Heart left ventricle (tissue), 13 donors: ENCODE measurements around the gene SLBP.

Experiments
- CTCF ChIP-seq, 12 donors: fragments of 200-600 bp; sonication (generic) in 4 of 12; IDR thresholded peaks; one replicate each; pipeline versions ENCODE4 v1.5.0 to v1.8.0; 2018 to 2022; ENCODE audit warnings: antibody characterized with exemption in 12 of 12, mild to moderate bottlenecking in 5 of 12
- POLR2A ChIP-seq, 2 donors: fragments of 450-650 bp; IDR thresholded peaks; one replicate each; pipeline ENCODE4 v1.6.1; 2017; ENCODE audit warnings: antibody characterized with exemption in 2 of 2, mild to moderate bottlenecking in 2 of 2, moderate library complexity in 2 of 2
- donor health status: ischemic (EF 13 %, LVEDD 7.1; RV severe dilation, severe dysfunction).
- donor health status: DM: no; HTN: yes; CAD: no.
- donor health status: DM: no; HTN: no; CAD: no.
- donor health status: ischemic (EF 25% LVEDD 6.9; RV normal size, moderate dysfunction).
- donor health status: ischemic (EF 25% LVEDD 5.7; RV mildly dilated, moderate dysfunction).
- donor health status: ischemic (EF 35%, LVEDD 5.7; RV mildly dilated, moderate dysfunction).
- donor health status: nonischemic (EF 11% LVEDD 7.7; RV severe dilation, severe dysfunction).
- donor health status: DM: yes; HTN: yes; CAD: no.
- donor health status: PGD.
- donor health status: ischemic (EF 29% LVEDD 5.4; RV normal size, mild dysfunction).
- donor health status: nonischemic (EF 23%, LVEDD 6.1; RV moderate dilation, normal function).

GRCh38 chr4:1732911-1733310, 20.8 kb upstream of the SLBP start:
- no peak for TF ChIP-seq CTCF (IDR thresholded peaks at IDR 0.05)
- no peak for TF ChIP-seq POLR2A (IDR thresholded peaks at IDR 0.05)
